Measurements from ENCODE around the gene CLPTM1L.

CLPTM1L gene

GRCh38 chr5:1325191-1325741, 19.6 kb downstream of the CLPTM1L start:
- no peak for DNase-seq

- DNase-seq = no peak
Measured at GRCh38 chr5:1324719-1325190, 20.1 kb downstream of the CLPTM1L start.

- no peak for DNase-seq
Measured at GRCh38 chr5:1324301-1324700, 20.6 kb downstream of the CLPTM1L start.

- no peak for DNase-seq
Measured at GRCh38 chr5:1323803-1324173, 21.1 kb downstream of the CLPTM1L start.

GRCh38 chr5:1322955-1323802, 21.7 kb downstream of the CLPTM1L start:
- no peak for DNase-seq

GRCh38 chr5:1322036-1322900, 22.6 kb downstream of the CLPTM1L start:
- DNase-seq = no peak

- no peak for DNase-seq
Measured at GRCh38 chr5:1321576-1321975, 23.3 kb downstream of the CLPTM1L start.

GRCh38 chr5:1320436-1321344, 24.2 kb downstream of the CLPTM1L start:
- DNase-seq = no peak

GRCh38 chr5:1319436-1320256, 25.3 kb downstream of the CLPTM1L start:
- DNase-seq = no peak

GRCh38 chr5:1318659-1319251, 26.1 kb downstream of the CLPTM1L start:
- no peak for DNase-seq

- no peak for DNase-seq
Measured at GRCh38 chr5:1317921-1318565, 26.9 kb downstream of the CLPTM1L start.

- DNase-seq = no peak
Measured at GRCh38 chr5:1316588-1317340, 28.1 kb downstream of the CLPTM1L start.

GRCh38 chr5:1315709-1316587, 29.0 kb downstream of the CLPTM1L start:
- peak; percentile 98 for DNase-seq

GRCh38 chr5:1315018-1315708, 29.7 kb downstream of the CLPTM1L start:
- peak; percentile 6 for DNase-seq

GRCh38 chr5:1314564-1314982, 30.3 kb downstream of the CLPTM1L start:
- DNase-seq = no peak

GRCh38 chr5:1312993-1313833, 31.7 kb downstream of the CLPTM1L start:
- no peak for DNase-seq

- DNase-seq = no peak
Measured at GRCh38 chr5:1312206-1312605, 32.7 kb downstream of the CLPTM1L start.

Data from NCI-H526 treated with DMSO at 0.1 percent for 48 hours (cell line).